GM21526 (cell line): ENCODE results near the gene ASL.
"Not testable (repeated sequence)": the region's sequence is repeated elsewhere in the genome, so short reads cannot be mapped to it uniquely, and the experiment has no call there.

Experiments
- ATAC-seq: cut with Tn5 transposase; IDR thresholded peaks from one replicate; pipeline ENCODE4 v1.9.1; 2021; ENCODE audit warnings: moderate library complexity; ENCODE audit not compliant: unreplicated experiment, low FRiP score

Gene ASL

GRCh38 chr7:66072208-66072607 is 3.4 kb upstream of the ASL start:
- not testable (repeated sequence) for ATAC-seq

GRCh38 chr7:66076462-66077329 is 1.1 kb downstream of the ASL start:
- no peak for ATAC-seq

DNA sequence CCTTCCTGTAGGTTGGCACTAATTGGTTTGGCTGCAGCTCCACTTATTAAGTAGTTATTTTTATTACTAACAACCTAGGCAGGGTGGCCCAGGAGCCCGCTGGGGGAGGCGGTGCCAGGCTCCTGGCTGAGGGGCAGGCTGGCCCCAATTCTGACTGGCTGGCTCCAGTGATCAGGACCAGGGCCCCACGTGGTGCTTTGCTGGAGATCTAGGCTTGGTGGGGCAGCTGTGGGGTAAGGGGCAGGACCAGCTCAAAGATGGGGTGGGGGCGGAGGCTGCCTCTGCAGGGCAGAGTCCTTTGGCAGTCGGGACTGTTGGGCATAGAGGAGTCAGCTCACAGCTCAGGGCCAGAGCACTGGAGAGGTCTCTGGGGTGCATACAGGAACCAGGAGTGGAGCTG is 2.4 kb downstream of the ASL start:
- ATAC-seq: no peak

DNA sequence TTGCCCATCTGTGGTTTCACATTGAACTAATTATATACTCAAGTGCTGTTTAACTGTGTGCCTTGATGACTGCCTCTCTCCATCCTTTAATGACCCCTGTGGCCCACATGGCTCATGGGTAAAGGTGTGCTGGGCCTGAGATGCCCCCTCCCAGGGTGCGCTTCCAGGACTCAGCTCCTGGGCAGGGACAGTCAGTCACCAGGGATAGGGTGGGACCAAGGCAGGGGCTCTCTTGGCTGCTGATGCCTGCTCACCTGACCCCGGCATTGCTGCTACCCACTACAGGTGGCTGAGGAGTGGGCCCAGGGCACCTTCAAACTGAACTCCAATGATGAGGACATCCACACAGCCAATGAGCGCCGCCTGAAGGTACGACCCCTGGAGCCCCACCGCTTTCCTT is 6.5 kb downstream of the ASL start:
- ATAC-seq: no peak

DNA sequence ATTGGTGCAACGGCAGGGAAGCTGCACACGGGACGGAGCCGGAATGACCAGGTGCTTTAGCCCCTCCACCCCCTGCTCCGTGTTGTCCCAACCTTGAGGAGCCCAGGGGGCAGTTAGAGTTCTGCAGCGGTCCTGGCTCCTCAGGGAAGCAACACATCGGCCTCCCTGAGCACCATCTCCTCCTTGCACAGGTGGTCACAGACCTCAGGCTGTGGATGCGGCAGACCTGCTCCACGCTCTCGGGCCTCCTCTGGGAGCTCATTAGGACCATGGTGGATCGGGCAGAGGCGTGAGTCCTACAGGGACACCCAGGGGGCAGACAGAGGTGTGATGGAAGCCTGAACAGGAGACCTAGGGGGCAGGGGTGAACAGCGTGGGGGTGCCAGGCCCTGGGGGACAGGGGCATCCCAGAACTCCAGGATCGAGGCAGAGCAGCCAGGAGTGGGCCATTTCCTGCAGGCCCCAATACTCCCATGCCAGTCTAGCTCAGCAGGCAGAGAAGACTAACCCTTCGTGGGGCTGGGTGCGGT is 7.3 kb downstream of the ASL start:
- ATAC-seq: no peak

GRCh38 chr7:66083677-66084076 is 8.1 kb downstream of the ASL start:
- ATAC-seq: no peak

- no peak for ATAC-seq
Measured at GRCh38 chr7:66088861-66089838, 13.5 kb downstream of the ASL start.

DNA sequence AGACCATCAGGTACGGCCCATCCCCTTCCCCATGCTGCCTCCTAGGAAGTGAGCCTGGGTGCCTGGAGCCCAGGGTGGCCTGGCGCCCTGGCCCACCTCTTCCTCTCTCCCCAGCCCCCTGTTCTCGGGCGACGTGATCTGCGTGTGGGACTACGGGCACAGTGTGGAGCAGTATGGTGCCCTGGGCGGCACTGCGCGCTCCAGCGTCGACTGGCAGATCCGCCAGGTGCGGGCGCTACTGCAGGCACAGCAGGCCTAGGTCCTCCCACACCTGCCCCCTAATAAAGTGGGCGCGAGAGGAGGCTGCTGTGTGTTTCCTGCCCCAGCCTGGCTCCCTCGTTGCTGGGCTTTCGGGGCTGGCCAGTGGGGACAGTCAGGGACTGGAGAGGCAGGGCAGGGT is 17.0 kb downstream of the ASL start:
- ATAC-seq: no peak

GRCh38 chr7:66095010-66095409 is 19.4 kb downstream of the ASL start:
- ATAC-seq: no peak

GRCh38 chr7:66099232-66099550 is 23.6 kb downstream of the ASL start:
- ATAC-seq: no peak

- peak; percentile 79 for ATAC-seq
Measured at GRCh38 chr7:66099551-66100407, 24.2 kb downstream of the ASL start.

- ATAC-seq: peak; percentile 13
Measured at GRCh38 chr7:66100408-66101050, 24.9 kb downstream of the ASL start.

GRCh38 chr7:66102168-66102567 is 26.5 kb downstream of the ASL start:
- not testable (repeated sequence) for ATAC-seq

GRCh38 chr7:66103994-66104393 is 28.4 kb downstream of the ASL start:
- not testable (repeated sequence) for ATAC-seq

DNA sequence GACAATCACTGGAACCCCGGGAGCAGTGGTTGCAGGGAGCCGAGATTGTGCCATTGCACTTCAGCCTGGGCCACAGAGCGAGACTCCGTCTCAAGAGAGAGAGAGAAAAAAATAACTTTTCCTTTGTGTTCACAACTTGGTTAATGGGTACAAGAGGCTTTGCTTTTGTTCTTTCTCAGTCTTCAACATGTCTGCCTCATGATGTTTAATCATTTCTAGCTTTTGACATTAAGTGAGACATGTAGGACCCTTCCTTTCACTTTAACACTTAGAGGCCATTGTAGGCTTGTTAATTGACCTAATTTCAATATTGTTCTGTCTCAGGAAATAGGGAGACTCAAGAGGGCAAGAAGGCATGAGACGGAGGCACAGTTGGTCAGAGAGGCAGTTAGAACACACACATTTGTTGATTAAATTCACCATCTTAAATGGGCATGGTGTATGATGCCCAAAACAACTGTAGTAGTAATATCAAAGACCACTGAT is 29.7 kb downstream of the ASL start:
- no peak for ATAC-seq

DNA sequence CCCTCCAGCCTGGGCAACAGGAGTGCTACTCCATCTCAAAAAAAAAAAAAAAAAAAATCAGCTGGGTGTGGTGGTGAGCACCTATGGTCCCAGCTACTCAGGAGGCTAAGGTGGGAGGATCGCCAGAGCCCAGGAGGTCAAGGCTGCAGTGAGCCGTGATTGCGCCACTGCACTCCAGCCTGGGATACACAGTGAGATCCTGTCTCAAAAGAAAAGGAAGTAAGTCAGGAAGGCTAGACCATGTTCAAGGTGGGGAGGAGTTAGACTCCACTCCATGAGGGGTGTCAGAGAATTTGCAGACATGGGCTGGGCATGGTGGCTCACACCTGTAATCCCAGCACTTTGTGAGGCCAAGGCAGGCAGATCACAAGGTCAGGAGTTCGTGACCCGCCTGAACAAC is 32.8 kb downstream of the ASL start:
- ATAC-seq: not testable (repeated sequence)

GRCh38 chr7:66110856-66111255 is 35.2 kb downstream of the ASL start:
- no peak for ATAC-seq

DNA sequence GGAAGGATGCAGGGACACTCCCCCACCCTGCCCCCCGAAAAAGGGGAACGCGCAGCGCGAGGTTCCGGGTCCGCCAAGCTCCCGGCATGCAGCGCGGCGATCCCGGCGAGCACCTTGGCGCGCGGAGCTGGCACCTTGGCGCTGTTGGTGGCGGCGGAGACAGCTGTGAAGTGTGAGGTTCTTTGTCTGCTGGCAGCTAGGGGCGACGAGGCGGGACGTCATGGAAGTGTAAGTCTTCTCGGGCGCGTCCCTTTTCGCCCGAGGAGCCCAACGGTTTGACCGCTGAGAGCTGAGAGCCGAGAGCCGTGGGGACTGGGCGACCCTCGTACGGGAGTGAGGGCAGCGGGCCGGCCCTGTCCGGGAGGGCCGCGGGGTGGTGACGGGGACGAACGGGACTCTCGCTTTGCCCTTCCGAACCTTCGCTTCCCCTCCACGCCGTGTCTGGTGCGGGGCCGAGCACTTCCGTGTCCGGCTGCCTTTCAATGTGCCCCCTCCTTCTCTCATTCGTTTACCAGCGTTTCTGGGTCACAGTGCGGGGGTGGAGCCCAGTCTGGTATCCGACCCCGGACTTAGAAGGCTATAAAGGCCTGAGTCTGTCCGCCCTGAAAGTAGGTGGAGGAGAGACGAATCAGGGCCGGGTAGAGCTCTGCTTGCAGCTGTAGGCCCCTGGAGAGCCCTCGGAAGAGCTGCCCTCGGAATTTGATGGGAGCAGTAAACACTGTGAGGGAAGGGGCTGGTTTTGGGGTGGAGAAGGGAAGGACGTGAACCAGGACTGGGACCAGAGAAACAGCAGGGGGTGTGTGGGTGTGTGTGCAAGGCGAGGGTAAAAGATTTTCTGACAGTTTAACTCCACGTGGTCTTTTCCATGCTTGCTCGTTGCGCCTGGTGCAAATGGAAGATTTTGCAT is 39.4 kb downstream of the ASL start, which contains the start of gene CRCP:
Gene CRCP (plus strand): TSS at position 105 of the 907 bp plus-strand sequence. CDS start 116 bp downstream, at position 221.
- peak; percentile 92 for ATAC-seq
